GM21529 (cell line): Measurements from ENCODE around the gene RSBN1.
A peak's percentile ranks its signal among the peaks of the same experiment; 100 is the strongest.
"Not testable (repeated sequence)": the region's sequence is repeated elsewhere in the genome, so short reads cannot be mapped to it uniquely, and the experiment has no call there.

Experiments
- ATAC-seq: cut with Tn5 transposase; IDR thresholded peaks from one replicate; pipeline ENCODE4 v1.9.1; 2021; ENCODE audit not compliant: unreplicated experiment

RSBN1 gene

GRCh38 chr1:113749402-113749801 lies 62.9 kb downstream of the RSBN1 start:
- no peak for ATAC-seq

GRCh38 chr1:113747376-113747775 lies 64.9 kb downstream of the RSBN1 start:
- ATAC-seq, result no peak

GRCh38 chr1:113745425-113745824 lies 66.9 kb downstream of the RSBN1 start:
- ATAC-seq, result no peak

GRCh38 chr1:113744114-113744513 lies 68.2 kb downstream of the RSBN1 start:
- ATAC-seq, result no peak

GRCh38 chr1:113742515-113742914 lies 69.8 kb downstream of the RSBN1 start:
- ATAC-seq, result peak; percentile 71

- no peak for ATAC-seq
Observed at GRCh38 chr1:113734357-113735055, 77.8 kb downstream of the RSBN1 start.

DNA sequence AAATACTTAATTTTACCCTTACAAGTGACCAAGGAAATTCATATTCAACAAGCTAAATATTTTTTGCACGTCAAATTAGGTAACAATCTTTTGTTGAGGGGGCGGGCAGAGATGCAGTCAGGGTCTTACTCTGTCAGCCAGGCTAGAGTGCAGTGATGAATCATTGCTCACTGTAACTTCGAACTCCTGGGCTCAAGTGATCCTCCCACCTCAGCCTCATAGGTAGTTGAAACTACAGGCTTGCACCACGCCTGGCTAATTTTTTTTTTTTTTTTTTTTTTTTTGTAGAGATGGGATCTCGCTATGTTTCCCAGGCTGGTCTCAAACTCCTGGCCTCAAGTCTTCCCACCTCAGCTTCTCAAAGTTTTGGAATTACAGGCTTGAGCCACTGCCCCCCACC lies 79.5 kb downstream of the RSBN1 start:
- ATAC-seq, result no peak

GRCh38 chr1:113721010-113721409 lies 91.3 kb downstream of the RSBN1 start:
- no peak for ATAC-seq

GRCh38 chr1:113718621-113719020 lies 93.7 kb downstream of the RSBN1 start:
- not testable (repeated sequence) for ATAC-seq

- not testable (repeated sequence) for ATAC-seq
Observed at GRCh38 chr1:113717506-113717905, 94.8 kb downstream of the RSBN1 start.

GRCh38 chr1:113714606-113715269 lies 97.5 kb downstream of the RSBN1 start:
- no peak for ATAC-seq
